Measurements from ENCODE around the gene PIGBOS1. TPM values are rescaled to one million over a fixed set of nuclear protein-coding genes. Genes with fewer than 3 reads are reported as not detected.
"Not testable (repeated sequence)": the region's sequence is repeated elsewhere in the genome, so short reads cannot be mapped to it uniquely, and the experiment has no call there.

The PIGBOS1 gene
- total RNA-seq, 2 donors from 2014 or later = 11.4 to 14.8 TPM

DNA sequence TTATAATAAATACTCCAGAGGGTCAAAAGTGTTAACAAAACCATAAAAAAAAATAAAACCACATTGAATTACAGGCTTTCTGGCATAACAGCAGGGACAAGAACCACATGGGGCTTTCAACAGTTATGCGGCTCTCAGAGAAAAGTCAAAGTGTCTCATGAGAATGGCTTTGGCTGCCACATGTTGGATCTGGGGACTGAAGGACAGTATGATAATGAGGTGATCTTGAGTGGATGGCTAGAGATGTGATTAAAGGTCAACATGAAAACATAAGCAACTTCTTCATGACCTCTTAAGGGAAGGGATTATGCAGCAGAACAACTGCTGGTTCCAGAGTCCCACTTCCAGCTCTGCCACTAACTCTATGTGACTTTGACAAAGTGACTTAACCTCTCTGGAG is 34.5 kb downstream of the PIGBOS1 start:
- Histone ChIP-seq H3K27ac (no peak overlapping the region), H3K27me3 (no peaks in the 10 kb centered on the region), H3K9me3 (no peaks in the 10 kb centered on the region), H3K4me3 (no peak overlapping the region), H3K4me1 (peaks cover 0 to 10% of the 10 kb centered on the region in 2 donors), H3K36me3 (no peaks in the 10 kb centered on the region)
- TF ChIP-seq, protein P1, sequence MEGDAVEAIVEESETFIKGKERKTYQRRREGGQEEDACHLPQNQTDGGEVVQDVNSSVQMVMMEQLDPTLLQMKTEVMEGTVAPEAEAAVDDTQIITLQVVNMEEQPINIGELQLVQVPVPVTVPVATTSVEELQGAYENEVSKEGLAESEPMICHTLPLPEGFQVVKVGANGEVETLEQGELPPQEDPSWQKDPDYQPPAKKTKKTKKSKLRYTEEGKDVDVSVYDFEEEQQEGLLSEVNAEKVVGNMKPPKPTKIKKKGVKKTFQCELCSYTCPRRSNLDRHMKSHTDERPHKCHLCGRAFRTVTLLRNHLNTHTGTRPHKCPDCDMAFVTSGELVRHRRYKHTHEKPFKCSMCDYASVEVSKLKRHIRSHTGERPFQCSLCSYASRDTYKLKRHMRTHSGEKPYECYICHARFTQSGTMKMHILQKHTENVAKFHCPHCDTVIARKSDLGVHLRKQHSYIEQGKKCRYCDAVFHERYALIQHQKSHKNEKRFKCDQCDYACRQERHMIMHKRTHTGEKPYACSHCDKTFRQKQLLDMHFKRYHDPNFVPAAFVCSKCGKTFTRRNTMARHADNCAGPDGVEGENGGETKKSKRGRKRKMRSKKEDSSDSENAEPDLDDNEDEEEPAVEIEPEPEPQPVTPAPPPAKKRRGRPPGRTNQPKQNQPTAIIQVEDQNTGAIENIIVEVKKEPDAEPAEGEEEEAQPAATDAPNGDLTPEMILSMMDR (IDR thresholded peaks at IDR 0.05) = no peak
- no peak for DNase-seq (ENCODE audit: low spot score)

DNA sequence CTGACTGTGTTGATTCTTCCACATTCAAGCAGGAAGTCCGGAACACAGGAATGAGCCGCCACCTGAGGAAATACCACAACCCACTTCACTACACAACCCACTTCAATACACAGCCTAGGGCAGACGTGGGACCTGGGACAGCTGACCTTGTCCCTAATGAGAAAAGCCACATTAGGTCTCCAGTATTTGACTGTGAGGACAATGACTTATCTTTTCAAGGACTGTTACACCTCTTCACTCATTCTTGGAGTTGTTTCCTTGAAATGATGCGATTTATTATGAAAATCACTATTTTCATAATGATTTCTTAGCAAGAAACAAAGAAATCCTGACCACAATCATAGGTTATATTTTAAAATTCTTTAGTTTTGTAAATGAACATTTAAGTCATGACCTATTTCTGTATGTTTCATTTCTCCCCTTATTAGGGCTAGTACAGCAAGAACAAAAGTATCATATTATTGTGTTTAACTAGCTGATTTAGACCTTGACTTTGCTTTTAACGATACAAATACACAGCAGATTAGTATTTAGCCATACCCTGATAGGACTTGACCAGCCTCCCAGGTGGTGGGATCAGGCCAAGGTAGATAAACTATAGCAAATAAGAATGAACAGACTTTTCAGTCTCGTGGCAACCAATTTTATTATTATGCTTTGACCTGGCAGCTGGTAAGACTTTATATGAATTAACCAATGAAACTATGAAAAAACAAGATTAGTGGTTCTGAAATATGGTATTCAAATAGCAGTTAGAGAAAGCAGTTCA is 35.4 kb downstream of the PIGBOS1 start:
- H3K27me3 ChIP-seq = no peaks in the 10 kb centered on the region
- TF ChIP-seq, protein P1 (IDR thresholded peaks at IDR 0.05) = no peak
- no peak for DNase-seq (ENCODE audit: low spot score)
- H3K4me1 ChIP-seq = peaks cover 0 to 4% of the 10 kb centered on the region in 2 donors
- no peaks in the 10 kb centered on the region for H3K9me3 ChIP-seq
- no peaks in the 10 kb centered on the region for H3K36me3 ChIP-seq
- no peak overlapping the region for H3K27ac ChIP-seq
- no peak overlapping the region for H3K4me3 ChIP-seq

DNA sequence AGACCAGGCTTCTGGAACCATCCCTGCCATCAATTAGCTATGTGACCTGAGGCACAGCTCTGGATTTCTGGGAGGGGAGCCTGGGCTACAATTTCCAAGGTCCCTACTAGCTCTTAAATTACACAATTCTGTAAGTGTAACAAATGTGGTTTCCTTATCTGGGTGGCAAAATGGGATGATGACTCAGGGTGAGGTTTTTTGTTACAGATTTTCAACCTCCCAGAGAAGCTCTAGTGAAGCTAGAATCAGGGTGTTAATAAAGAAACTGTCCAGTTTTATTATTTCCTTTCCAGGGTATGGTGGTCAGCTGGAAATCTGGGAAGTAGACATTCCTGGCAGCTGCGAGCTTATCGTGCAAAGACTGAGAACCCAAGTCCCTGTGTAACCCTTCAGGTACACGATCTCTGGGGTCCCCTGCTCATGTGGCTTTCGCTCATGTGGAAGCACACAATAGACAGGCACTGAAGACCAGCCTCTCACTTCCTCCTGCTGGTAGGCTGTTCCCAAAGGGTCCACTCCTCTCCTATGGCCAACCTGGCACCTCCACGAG is 36.6 kb downstream of the PIGBOS1 start:
- TF ChIP-seq, protein P1 (IDR thresholded peaks at IDR 0.05) = no peak
- DNase-seq (ENCODE audit: low spot score) = no peak
- no peaks in the 10 kb centered on the region for H3K9me3 ChIP-seq
- H3K36me3 ChIP-seq = no peaks in the 10 kb centered on the region
- H3K4me1 ChIP-seq = peaks cover 0 to 4% of the 10 kb centered on the region in 2 donors
- H3K27me3 ChIP-seq = no peaks in the 10 kb centered on the region
- H3K27ac ChIP-seq = no peak overlapping the region
- H3K4me3 ChIP-seq = no peak overlapping the region

DNA sequence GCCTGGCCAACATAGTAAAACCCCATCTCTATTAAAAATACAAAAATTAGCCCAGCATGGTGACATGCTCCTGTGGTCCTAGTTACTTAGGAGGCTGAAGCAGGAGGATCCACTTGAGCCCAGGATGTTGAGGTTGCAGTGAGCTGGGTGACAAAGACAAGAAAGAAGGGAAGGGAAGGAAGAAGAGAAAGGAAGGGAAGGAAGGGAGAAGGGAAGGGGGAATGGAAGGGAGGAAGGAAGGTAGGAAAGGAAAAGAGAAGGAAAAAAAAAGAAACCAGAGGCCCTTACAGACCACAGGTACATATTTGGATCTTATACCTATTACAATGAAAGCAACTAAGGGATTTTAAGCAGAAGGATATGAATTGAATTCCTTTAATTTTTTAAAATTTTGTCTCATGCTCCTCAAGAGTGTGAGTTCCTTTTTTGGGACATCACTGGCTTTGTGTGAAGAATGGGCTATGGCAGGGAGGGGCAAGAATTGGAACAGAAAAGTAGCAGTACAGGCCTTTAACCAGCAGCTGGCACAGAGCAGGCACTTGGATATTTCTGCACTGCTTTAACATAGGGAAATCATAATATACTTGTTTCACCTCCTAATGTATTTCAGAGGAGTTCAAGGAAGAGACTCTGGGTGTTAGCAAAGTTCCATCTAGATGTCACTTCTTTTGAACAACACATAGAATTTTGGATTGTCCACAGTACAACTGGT is 37.2 kb downstream of the PIGBOS1 start:
- no peak for DNase-seq (ENCODE audit: low spot score)
- no peaks in the 10 kb centered on the region for H3K9me3 ChIP-seq
- TF ChIP-seq, protein P1 (IDR thresholded peaks at IDR 0.05) = no peak
- H3K27me3 ChIP-seq = no peaks in the 10 kb centered on the region
- peaks cover 0 to 4% of the 10 kb centered on the region in 2 donors for H3K4me1 ChIP-seq
- no peak overlapping the region for H3K4me3 ChIP-seq
- no peaks in the 10 kb centered on the region for H3K36me3 ChIP-seq
- no peak overlapping the region for H3K27ac ChIP-seq

DNA sequence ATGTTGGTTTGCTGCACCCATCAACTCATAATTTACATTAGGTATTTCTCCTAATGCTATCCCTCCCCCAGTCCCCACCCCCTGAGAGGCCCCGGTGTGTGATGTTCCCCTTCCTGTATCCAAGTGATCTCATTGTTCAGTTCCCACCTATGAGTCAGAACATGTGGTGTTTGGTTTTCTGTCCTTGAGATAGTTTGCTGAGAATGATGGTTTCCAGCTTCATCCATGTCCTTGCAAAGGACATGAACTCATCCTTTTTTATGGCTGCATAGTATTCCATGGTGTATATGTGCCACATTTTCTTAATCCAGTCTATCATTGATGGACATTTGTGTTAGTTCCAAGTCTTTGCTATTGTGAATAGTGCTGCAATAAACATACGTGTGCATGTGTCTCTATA is 38.3 kb downstream of the PIGBOS1 start:
- not testable (repeated sequence) for H3K27ac ChIP-seq; H3K27me3 ChIP-seq; DNase-seq (ENCODE audit: low spot score); H3K36me3 ChIP-seq; H3K4me1 ChIP-seq; H3K9me3 ChIP-seq; H3K4me3 ChIP-seq

DNA sequence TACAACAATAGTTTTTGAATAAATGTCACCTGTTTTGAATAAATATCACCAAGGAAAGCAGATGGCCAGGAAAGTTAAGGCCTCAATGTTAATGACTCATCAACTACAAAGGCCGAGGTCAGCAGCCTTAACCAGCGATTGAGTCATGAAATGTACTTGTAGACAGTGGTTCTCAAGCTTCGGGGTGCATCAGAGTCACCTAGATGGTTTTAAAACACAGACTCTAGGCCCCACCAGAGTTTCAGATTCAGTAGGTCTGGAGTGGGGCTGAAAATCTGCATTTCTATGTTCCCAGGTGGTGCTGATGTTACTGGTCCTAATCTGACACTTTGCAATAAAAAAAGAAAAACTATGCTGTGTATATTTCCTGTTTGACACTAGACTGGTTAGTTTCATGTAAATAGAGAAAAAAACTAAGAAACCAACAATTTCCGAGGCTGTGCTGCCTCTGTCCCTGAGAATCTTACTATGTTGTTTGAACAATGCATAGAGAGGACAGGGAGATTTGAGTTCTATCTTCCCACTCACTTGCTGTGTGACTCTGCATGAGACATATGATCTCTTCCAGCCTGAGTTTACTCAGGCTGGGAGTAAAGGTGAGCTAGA is 39.1 kb downstream of the PIGBOS1 start:
- no peak overlapping the region for H3K4me3 ChIP-seq
- H3K27me3 ChIP-seq = no peaks in the 10 kb centered on the region
- H3K36me3 ChIP-seq = no peaks in the 10 kb centered on the region
- no peaks in the 10 kb centered on the region for H3K9me3 ChIP-seq
- TF ChIP-seq, protein P1 (IDR thresholded peaks at IDR 0.05) = no peak
- H3K27ac ChIP-seq = no peak overlapping the region
- H3K4me1 ChIP-seq = peaks cover 0 to 4% of the 10 kb centered on the region in 2 donors
- no peak for DNase-seq (ENCODE audit: low spot score)
